ENCODE measurements around the gene ZNF701.

DNA sequence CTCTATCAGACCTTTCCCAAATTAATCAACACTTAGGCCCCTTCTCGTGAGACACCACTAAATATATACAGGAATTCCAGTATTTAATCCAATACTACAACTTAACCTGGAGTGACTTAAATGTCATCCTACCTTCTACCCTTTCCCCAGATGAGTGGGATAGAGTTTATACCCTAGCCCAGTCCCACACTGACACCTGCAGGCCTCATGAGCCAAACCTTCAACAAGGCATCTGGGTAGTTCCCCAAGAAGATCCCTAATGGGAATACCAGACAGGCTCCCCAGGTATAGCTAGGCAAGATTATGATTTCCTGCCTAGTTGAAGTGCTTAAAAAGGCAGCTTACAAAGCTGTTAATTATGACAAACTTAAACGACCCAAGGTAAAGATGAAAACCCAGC is 52.2 kb downstream of the ZNF701 start:
- TF ChIP-seq EP300 (IDR thresholded peaks at IDR 0.05; ENCODE audit: borderline replicate concordance in 1 of 2, low read depth in 1 of 2, low read length in 1 of 2) (no peak), EZH2phosphoT487 (IDR thresholded peaks at IDR 0.05; ENCODE audit: borderline replicate concordance, low read depth) (no peak), TAF1 (IDR thresholded peaks at IDR 0.05; ENCODE audit: borderline replicate concordance, low read depth, low read length) (no peak), JUND (IDR thresholded peaks at IDR 0.05) (no peak), MXI1 (IDR thresholded peaks at IDR 0.05; ENCODE audit: low read depth, low read length) (no peak), POLR2AphosphoS5 (IDR thresholded peaks at IDR 0.05; ENCODE audit: low read depth, low read length) (no peak), TCF12 (IDR thresholded peaks at IDR 0.05) (no peak), SMC3 (IDR thresholded peaks at IDR 0.05; ENCODE audit: low read depth, low read length) (no peak), TEAD4 (IDR thresholded peaks at IDR 0.05; ENCODE audit: borderline replicate concordance, insufficient read depth) (no peak), CHD2 (IDR thresholded peaks at IDR 0.05; ENCODE audit: low read length, partially characterized antibody) (no peak), YY1 (IDR thresholded peaks at IDR 0.05; ENCODE audit: low read depth) (no peak), RAD21 (IDR thresholded peaks at IDR 0.05; ENCODE audit: low read length) (peak; percentile 25; the same call in 1 of the 2 replicates)
- TF ChIP-seq, protein P1, sequence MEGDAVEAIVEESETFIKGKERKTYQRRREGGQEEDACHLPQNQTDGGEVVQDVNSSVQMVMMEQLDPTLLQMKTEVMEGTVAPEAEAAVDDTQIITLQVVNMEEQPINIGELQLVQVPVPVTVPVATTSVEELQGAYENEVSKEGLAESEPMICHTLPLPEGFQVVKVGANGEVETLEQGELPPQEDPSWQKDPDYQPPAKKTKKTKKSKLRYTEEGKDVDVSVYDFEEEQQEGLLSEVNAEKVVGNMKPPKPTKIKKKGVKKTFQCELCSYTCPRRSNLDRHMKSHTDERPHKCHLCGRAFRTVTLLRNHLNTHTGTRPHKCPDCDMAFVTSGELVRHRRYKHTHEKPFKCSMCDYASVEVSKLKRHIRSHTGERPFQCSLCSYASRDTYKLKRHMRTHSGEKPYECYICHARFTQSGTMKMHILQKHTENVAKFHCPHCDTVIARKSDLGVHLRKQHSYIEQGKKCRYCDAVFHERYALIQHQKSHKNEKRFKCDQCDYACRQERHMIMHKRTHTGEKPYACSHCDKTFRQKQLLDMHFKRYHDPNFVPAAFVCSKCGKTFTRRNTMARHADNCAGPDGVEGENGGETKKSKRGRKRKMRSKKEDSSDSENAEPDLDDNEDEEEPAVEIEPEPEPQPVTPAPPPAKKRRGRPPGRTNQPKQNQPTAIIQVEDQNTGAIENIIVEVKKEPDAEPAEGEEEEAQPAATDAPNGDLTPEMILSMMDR (IDR thresholded peaks at IDR 0.05): no peak
- TF ChIP-seq, protein P2, sequence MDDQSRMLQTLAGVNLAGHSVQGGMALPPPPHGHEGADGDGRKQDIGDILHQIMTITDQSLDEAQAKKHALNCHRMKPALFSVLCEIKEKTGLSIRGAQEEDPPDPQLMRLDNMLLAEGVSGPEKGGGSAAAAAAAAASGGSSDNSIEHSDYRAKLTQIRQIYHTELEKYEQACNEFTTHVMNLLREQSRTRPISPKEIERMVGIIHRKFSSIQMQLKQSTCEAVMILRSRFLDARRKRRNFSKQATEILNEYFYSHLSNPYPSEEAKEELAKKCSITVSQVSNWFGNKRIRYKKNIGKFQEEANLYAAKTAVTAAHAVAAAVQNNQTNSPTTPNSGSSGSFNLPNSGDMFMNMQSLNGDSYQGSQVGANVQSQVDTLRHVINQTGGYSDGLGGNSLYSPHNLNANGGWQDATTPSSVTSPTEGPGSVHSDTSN (IDR thresholded peaks at IDR 0.05): no peak

Measured in SK-N-SH (cell line).